ENCODE measurements around the gene SLC34A1.

DNA sequence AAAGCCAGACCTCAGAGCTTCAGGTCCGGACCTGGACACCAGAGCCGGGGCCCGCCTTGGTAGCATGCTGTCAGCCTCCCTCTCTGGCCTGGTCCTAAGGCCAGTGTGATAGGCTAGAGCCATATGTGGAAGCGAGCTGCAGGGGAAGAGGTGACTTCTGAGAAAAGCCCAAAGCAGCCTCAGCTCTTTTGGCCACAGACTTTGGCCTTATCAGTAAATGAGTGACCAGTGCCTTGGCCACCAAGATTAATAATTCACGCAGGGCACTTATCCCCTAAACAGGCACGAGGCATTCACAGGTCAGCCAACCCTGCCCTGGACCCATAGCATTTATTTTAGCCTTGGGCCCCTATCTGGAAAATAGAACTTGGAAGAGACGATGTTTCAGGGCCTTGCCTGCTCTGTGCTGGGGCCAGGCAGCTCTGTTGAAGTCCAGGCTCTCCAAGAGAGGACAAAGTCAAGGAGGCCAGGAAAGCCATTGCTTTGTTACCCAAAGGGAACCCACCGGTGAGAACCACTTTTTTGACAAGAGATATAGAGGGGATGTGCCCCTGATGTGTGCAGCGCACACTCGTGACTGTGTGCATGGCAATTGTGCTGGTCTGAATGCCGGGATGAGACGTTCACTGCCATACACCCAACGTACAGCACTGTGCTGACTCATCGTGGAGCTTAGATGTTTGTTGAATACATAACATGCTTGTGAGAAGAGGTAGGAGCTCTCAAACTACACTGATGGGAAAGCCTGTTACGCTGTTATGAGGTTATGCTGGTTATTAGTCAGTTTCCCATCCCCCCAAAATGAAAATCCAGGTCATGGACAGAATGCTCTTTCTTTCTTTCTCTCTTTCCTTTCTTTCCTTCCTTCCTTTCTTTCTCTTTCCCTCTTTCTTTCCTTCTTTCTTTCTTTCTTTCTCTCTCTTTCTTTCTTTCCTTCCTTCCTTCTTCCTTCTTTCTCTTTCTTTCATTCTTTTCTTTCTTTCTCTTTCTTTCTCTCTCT is 5.0 kb upstream of the SLC34A1 start:
- TF ChIP-seq, protein P1, sequence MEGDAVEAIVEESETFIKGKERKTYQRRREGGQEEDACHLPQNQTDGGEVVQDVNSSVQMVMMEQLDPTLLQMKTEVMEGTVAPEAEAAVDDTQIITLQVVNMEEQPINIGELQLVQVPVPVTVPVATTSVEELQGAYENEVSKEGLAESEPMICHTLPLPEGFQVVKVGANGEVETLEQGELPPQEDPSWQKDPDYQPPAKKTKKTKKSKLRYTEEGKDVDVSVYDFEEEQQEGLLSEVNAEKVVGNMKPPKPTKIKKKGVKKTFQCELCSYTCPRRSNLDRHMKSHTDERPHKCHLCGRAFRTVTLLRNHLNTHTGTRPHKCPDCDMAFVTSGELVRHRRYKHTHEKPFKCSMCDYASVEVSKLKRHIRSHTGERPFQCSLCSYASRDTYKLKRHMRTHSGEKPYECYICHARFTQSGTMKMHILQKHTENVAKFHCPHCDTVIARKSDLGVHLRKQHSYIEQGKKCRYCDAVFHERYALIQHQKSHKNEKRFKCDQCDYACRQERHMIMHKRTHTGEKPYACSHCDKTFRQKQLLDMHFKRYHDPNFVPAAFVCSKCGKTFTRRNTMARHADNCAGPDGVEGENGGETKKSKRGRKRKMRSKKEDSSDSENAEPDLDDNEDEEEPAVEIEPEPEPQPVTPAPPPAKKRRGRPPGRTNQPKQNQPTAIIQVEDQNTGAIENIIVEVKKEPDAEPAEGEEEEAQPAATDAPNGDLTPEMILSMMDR (IDR thresholded peaks at IDR 0.05), result no peak
- no peak for TF ChIP-seq EP300 (IDR thresholded peaks at IDR 0.05)
